HepG2 (cell line): ENCODE measurements around the gene ALDOA. TPM values are rescaled to one million over a fixed set of nuclear protein-coding genes. Genes with fewer than 3 reads are reported as not detected.
A peak's percentile ranks its signal among the peaks of the same experiment; 100 is the strongest.

Experiments
- CCDC6 ChIP-seq: sonication (generic); formaldehyde crosslinking; IDR thresholded peaks from 2 replicates; pipeline ENCODE4 v1.8.1; 2022; ENCODE audit warnings: mild to moderate bottlenecking, missing genetic modification reagents, moderate library complexity
- FOSL2 ChIP-seq: sonication (generic); formaldehyde crosslinking; IDR thresholded peaks from 2 replicates; pipeline ENCODE4 v1.4.0; 2020; ENCODE audit warnings: missing genetic modification reagents
- GATA4 ChIP-seq: sonication (generic); IDR thresholded peaks from 2 replicates; pipeline ENCODE4 v1.6.1; 2016; ENCODE audit warnings: antibody characterized with exemption, low read depth, borderline replicate concordance
- MATR3 ChIP-seq: sonication (generic); formaldehyde crosslinking; IDR thresholded peaks from 2 replicates; pipeline ENCODE4 v1.4.0; 2020; ENCODE audit warnings: missing genetic modification reagents
- PCBP1 ChIP-seq: fragments of 200-400 bp; formaldehyde crosslinking; IDR thresholded peaks from 2 replicates; pipeline ENCODE4 v1.6.1; 2017; ENCODE audit warnings: mild to moderate bottlenecking, low read depth, low read length, borderline replicate concordance
- POGZ ChIP-seq: sonication (generic); formaldehyde crosslinking; IDR thresholded peaks from 2 replicates; pipeline ENCODE4 v1.4.0; 2020; ENCODE audit warnings: mild to moderate bottlenecking, missing genetic modification reagents
- SNAPC4 ChIP-seq: sonication (generic); formaldehyde crosslinking; IDR thresholded peaks from 2 replicates; pipeline ENCODE4 v1.4.0; 2020; ENCODE audit warnings: mild to moderate bottlenecking, missing genetic modification reagents
- STAT6 ChIP-seq: sonication (generic); formaldehyde crosslinking; IDR thresholded peaks from 2 replicates; pipeline ENCODE4 v1.4.0; 2020; ENCODE audit warnings: missing genetic modification reagents, mild to moderate bottlenecking, borderline replicate concordance
- THYN1 ChIP-seq: sonication (generic); formaldehyde crosslinking; IDR thresholded peaks from 2 replicates; pipeline ENCODE4 v1.8.1; 2023; ENCODE audit warnings: low read depth, mild to moderate bottlenecking, moderate library complexity, missing genetic modification reagents, borderline replicate concordance
- TP53 ChIP-seq: sonication (generic); formaldehyde crosslinking; conservative IDR thresholded peaks from 2 replicates; pipeline ENCODE4 v1.4.0; 2020; ENCODE audit warnings: missing genetic modification reagents
- ZBTB4 ChIP-seq: sonication (generic); formaldehyde crosslinking; IDR thresholded peaks from 2 replicates; pipeline ENCODE4 v1.4.0; 2020; ENCODE audit warnings: missing genetic modification reagents, mild to moderate bottlenecking, borderline replicate concordance
- ZGPAT ChIP-seq: IDR thresholded peaks from 2 replicates; pipeline ENCODE4 v1.6.1; 2016; ENCODE audit warnings: mild to moderate bottlenecking
- ZNF367 ChIP-seq: sonication (generic); formaldehyde crosslinking; IDR thresholded peaks from 2 replicates; pipeline ENCODE4 v1.4.0; 2020; ENCODE audit warnings: missing genetic modification reagents, borderline replicate concordance
- ZNF513 ChIP-seq: sonication (generic); formaldehyde crosslinking; conservative IDR thresholded peaks from 2 replicates; pipeline ENCODE4 v1.5.0; 2020; ENCODE audit warnings: missing genetic modification reagents
- polyA plus RNA-seq, 8 experiments: library from polyadenylated mRNA; depleted of rRNA in 3 of 8; stranded (reverse) in 7 of 8; unstranded in 1 of 8; fragments of >200 nt; fragmentation: Illumina TruSeq in 4 of 8; extraction: Trizol in 4 of 8; gene quantifications; 2 replicates each; pipeline versions ENCODE4 v1.2.1 to v1.2.3, GENCODE V29; 2011 to 2016; ENCODE audit warnings: low read depth in 4 of 8, missing spikeins in 1 of 8, mixed read lengths in 1 of 8; ENCODE audit not compliant: insufficient read depth in 1 of 8
- total RNA-seq, 5 experiments: library from RNA; depleted of rRNA; stranded (reverse); fragments of >200 nt; fragmentation: Illumina TruSeq; extraction: Trizol; gene quantifications; 2 replicates each; pipeline ENCODE4 v1.2.3, GENCODE V29; 2016; ENCODE audit warnings: low read depth in 1 of 5

Gene ALDOA
- total and polyA plus RNA-seq, 2 of the 13 experiments (the other 11 are each of a cell fraction or from before 2014, with no cell fraction given) = 925 to 1,884 TPM

GRCh38 chr16:30113031-30113710 lies 47.6 kb downstream of the ALDOA start, which contains the start of gene GDPD3 (continued):
- no peak for TF ChIP-seq ZNF367 (CRISPR knock-in tag)
- no peak for TF ChIP-seq ZGPAT (CRISPR knock-in tag)
- 0 out of 2 replicates have a peak, but pooled peaks have one; percentile 20 for TF ChIP-seq PCBP1
- peak; percentile 78; the same call in 1 of the 2 replicates for TF ChIP-seq ZBTB4 (CRISPR knock-in tag)
- TF ChIP-seq THYN1 (CRISPR knock-in tag) = no peak
- TF ChIP-seq CCDC6 = no peak
- TF ChIP-seq ZNF513 (CRISPR knock-in tag) = no peak
- TF ChIP-seq POGZ (CRISPR knock-in tag) = no peak
- no peak for TF ChIP-seq MATR3
- no peak for TF ChIP-seq FOSL2 (CRISPR knock-in tag)
- no peak for TF ChIP-seq TP53 (CRISPR knock-in tag)
- TF ChIP-seq STAT6 = no peak
- TF ChIP-seq SNAPC4 = no peak
- no peak for TF ChIP-seq GATA4
